Astrocyte of the spinal cord (primary cell): ENCODE measurements around the gene WDR12.
A peak's percentile ranks its signal among the peaks of the same experiment; 100 is the strongest.
"Not testable (repeated sequence)": the region's sequence is repeated elsewhere in the genome, so short reads cannot be mapped to it uniquely, and the experiment has no call there.

ENCODE experiments used
- DNase-seq: peaks from one replicate; pipeline ENCODE4 v3.0.0; 2011; ENCODE audit warnings: low read depth, low spot score
- H3K4me3 ChIP-seq: 2 replicates; pipeline ENCODE4 v1.5.1; 2011; ENCODE audit warnings: low read depth, mild to moderate bottlenecking, low read length, moderate library complexity
- in situ Hi-C: cut with HindIII; loops from 2 replicates; pipeline ENCODE4 v1.10.0; 2017; ENCODE audit warnings: low sequenced_read_pairs
- TF ChIP-seq, protein P1 (sequence below): IDR thresholded peaks from 2 replicates; pipeline ENCODE4 v1.5.1; 2012; ENCODE audit warnings: low read depth, mild to moderate bottlenecking, low read length, inconsistent platforms

The WDR12 gene

DNA sequence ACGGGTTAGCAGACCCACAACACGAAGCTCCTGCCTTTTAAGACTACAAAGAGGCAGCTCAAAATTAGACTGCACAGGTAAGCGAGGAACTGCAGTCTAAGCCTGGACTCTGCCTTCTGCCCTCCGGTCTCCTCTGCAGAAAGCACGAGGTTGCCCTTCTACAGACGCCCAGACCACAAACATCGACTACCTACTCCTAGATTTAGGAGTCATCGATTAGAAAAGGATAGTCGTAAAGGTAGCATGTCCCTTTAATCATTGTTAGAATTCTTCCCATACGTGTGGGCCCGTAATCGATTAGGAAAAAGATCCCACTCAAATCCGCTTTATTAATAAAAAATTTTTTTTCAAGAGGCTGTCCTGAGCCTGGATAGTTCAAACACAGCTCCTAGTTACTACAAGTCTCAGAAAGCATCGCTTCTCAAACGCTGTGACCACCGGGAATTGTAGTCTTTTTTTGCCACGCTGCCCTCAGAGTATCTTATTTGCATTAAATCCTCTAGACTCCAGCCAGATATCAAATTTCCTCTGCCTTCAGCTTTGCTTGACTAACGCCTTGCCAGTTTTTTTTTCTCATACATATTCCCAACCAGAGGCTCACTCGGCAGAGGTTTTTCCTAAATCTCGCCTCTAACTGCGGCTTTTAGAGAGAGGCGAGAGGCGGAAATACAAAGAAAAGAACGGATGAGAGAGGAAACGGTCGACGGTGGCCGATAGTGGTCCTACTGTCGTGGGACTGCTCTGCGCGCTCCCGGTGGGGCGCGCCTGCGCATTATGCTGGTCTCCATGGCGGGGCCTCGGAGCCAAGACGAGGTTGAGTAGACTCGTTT, at the start of gene WDR12, which contains the start of gene CARF:
Gene WDR12 (minus strand): TSS at position 162 of the 830 bp plus-strand sequence. CDS start 197 bp downstream, outside the sequence.
Gene CARF (plus strand): TSS at position 764 of the 830 bp plus-strand sequence. CDS start 29,628 bp downstream, outside the sequence.
- in situ Hi-C loops = no loop called here
- TF ChIP-seq, protein P1, sequence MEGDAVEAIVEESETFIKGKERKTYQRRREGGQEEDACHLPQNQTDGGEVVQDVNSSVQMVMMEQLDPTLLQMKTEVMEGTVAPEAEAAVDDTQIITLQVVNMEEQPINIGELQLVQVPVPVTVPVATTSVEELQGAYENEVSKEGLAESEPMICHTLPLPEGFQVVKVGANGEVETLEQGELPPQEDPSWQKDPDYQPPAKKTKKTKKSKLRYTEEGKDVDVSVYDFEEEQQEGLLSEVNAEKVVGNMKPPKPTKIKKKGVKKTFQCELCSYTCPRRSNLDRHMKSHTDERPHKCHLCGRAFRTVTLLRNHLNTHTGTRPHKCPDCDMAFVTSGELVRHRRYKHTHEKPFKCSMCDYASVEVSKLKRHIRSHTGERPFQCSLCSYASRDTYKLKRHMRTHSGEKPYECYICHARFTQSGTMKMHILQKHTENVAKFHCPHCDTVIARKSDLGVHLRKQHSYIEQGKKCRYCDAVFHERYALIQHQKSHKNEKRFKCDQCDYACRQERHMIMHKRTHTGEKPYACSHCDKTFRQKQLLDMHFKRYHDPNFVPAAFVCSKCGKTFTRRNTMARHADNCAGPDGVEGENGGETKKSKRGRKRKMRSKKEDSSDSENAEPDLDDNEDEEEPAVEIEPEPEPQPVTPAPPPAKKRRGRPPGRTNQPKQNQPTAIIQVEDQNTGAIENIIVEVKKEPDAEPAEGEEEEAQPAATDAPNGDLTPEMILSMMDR = no peak

DNA sequence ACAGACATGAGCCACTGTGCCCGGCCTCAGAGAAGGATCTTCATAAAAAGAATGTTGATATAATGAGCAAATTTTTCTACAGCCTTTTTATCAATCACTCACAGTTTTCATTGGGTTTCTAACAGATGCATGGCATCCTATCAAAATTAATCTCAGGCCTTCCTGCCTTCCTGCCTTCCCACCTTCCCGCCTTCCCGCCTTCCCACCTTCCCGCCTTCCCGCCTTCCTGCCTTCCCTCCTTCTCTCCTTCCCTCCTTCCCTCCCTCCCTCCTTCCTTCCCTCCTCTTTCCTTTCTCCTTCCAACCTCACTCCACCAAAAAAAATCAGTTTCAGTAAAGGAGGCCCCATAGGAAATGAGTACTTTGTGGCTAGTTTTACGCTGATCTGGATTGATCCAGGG, 49.1 kb upstream of the WDR12 start:
- H3K4me3 ChIP-seq = no peak overlapping the region
- in situ Hi-C loops = no loop called here
- TF ChIP-seq, protein P1 = no peak
- DNase-seq = no peak

More for the DNA sequence above, at the start of gene WDR12, which contains the start of gene CARF:
- peak within 1 kb of the TSS; percentile 90 for H3K4me3 ChIP-seq
- peak; percentile 96 for DNase-seq

DNA sequence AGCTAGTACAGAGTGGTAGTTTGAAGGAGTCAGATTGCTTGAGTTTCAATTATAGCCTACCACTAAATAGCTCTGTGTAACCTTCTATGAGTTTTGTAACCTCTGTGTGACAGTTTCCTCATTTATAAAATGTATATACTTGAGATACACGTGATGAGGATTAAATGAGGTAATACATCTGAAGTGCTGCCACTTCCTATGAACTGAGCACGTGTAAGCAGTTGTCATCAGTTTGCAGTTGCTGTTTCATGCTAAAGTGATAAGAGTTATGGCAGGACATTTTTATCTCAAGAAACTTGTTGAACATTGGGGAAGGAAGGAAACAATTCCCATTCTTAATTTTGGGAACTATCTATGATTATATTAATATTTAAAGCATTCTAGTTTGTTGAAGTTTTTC, 39.1 kb upstream of the WDR12 start:
- in situ Hi-C loops = no loop called here
- TF ChIP-seq, protein P1 = no peak
- H3K4me3 ChIP-seq = no peak overlapping the region
- DNase-seq = no peak

DNA sequence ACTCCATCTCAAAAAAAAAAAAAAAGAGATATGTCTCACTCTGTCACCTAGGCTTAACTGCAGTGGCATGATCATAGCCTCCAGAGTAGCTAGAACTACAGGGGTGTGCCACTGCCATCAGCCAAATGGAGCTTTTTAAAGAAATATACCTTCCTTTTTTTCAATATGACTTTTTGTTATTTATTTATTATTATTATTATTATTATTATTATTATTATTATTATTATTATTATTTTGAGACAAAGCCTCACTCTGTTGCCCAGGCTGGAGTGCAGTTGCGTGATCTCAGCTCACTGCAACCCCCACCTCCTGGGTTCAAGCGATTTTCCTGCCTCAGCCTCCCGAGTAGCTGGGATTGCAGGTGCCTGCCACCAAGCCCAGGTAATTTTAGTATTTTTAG, 37.9 kb upstream of the WDR12 start:
- H3K4me3 ChIP-seq, DNase-seq, in situ Hi-C loops: not testable (repeated sequence)

DNA sequence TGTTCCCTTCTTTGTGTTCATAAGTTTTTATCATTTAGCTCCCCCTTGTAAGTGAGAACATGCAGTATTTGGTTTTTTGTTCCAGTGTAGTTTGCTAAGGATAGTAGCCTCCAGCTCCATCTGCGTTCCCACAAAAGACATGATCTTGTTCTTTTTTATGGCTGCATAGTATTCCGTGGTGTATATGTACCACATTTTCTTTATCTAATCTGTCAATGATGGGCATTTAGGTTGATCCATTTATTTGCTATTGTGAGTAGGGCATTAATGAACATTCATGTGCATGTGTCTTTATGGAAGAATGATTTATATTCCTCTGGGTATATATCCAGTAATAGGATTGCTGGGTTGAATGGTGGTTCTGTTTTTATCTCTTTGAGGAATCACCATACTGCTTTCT, 34.0 kb upstream of the WDR12 start:
- DNase-seq = no peak
- TF ChIP-seq, protein P1 = no peak
- no peak overlapping the region for H3K4me3 ChIP-seq
- in situ Hi-C loops = no loop called here

DNA sequence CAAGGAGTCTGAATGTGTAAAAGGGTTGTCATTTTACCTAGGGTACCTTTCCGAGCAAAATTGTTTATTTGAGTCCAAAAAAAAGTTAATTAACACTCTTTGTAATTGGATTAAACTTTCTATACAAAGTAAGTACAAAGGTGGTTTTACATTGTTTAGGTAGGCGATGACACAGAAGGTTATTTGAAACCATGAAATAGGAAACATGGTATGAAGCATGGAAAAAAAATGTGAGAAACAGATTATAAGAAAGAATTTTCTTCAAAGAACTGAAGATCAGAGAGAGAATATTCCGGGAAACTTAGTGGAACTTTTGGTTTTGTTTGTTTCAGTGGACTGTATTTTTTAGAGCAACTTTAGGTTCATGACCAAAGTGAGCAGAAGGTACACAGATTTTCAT, 33.3 kb upstream of the WDR12 start:
- in situ Hi-C loops = no loop called here

DNA sequence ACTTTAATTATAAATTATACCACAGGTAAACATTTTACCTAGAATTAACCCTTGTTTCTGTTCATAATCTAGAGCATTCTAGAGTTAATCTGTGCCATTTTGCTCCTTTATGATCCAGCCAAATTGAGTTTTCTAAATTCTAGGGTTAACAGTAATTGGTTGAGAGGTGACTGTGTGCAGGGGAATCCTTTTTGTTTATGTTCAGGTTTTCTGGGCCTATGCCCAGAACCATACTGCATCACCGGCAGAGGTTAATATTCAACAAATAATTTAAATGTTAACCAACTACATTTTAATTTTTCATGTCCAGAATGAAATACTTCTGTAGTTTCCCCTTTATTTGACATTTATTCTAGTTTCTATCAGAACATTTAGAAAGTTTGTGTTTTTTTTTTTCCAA, 32.9 kb upstream of the WDR12 start:
- no peak overlapping the region for H3K4me3 ChIP-seq
- in situ Hi-C loops = no loop called here
- peak; percentile 39 for DNase-seq
- TF ChIP-seq, protein P1 = no peak

More for the DNA sequence above, 33.3 kb upstream of the WDR12 start:
- TF ChIP-seq, protein P1 = no peak
- H3K4me3 ChIP-seq = no peak overlapping the region
- DNase-seq = peak; percentile 30
